GM04504 (cell line): Measurements from ENCODE around the gene GLG1.

Source experiments
- DNase-seq: peaks from one replicate; pipeline ENCODE4 v3.0.0-alpha.2; 2012; ENCODE audit warnings: low read depth

Gene GLG1

GRCh38 chr16:74608944-74609343 lies 2.0 kb upstream of the GLG1 start:
- DNase-seq = no peak

- DNase-seq = no peak
These were observed 1.5 kb upstream of the GLG1 start for GRCh38 chr16:74608381-74608780.

GRCh38 chr16:74607962-74608356 lies 1.0 kb upstream of the GLG1 start:
- DNase-seq = no peak

- no peak for DNase-seq
These were observed 522 bp upstream of the GLG1 start for GRCh38 chr16:74607310-74607961.

- no peak for DNase-seq
These were observed 981 bp downstream of the GLG1 start for GRCh38 chr16:74605746-74606520.

GRCh38 chr16:74605332-74605731 lies 1.6 kb downstream of the GLG1 start:
- no peak for DNase-seq

- DNase-seq = no peak
These were observed 3.1 kb downstream of the GLG1 start for GRCh38 chr16:74603848-74604247.

GRCh38 chr16:74601126-74601871 lies 5.6 kb downstream of the GLG1 start:
- no peak for DNase-seq

GRCh38 chr16:74596586-74596985 lies 10.3 kb downstream of the GLG1 start:
- no peak for DNase-seq

- no peak for DNase-seq
These were observed 14.1 kb downstream of the GLG1 start for GRCh38 chr16:74592847-74593246.

- no peak for DNase-seq
These were observed 14.9 kb downstream of the GLG1 start for GRCh38 chr16:74591876-74592650.

GRCh38 chr16:74586948-74587347 lies 20.0 kb downstream of the GLG1 start:
- DNase-seq = no peak

- no peak for DNase-seq
These were observed 21.0 kb downstream of the GLG1 start for GRCh38 chr16:74585846-74586443.

GRCh38 chr16:74583926-74584666 lies 22.8 kb downstream of the GLG1 start:
- no peak for DNase-seq

GRCh38 chr16:74582970-74583369 lies 23.9 kb downstream of the GLG1 start:
- DNase-seq = no peak

GRCh38 chr16:74580833-74581232 lies 26.1 kb downstream of the GLG1 start:
- no peak for DNase-seq

- no peak for DNase-seq
These were observed 28.1 kb downstream of the GLG1 start for GRCh38 chr16:74578838-74579237.

- DNase-seq = no peak
These were observed 28.5 kb downstream of the GLG1 start for GRCh38 chr16:74578433-74578832.

- DNase-seq = no peak
These were observed 29.0 kb downstream of the GLG1 start for GRCh38 chr16:74577882-74578366.

- DNase-seq = no peak
These were observed 30.9 kb downstream of the GLG1 start for GRCh38 chr16:74575807-74576643.
